GM10248 (cell line): ENCODE measurements around the gene TM2D3.

Experiments used
- CTCF ChIA-PET: fragments of 300-600 bp; sonication (Branson Sonifier 250); formaldehyde crosslinking; extraction: SDS; loops from one replicate; lab custom pipeline; 2021; ENCODE audit warnings: antibody characterized with exemption; lab: Yijun Ruan, JAX
- POLR2A ChIA-PET: fragments of 350-650 bp; sonication (Branson Sonifier 250); formaldehyde crosslinking; extraction: SDS; loops from one replicate; lab custom pipeline; 2020; ENCODE audit warnings: antibody characterized with exemption; lab: Yijun Ruan, JAX
- DNase-seq: peaks from one replicate; pipeline ENCODE4 v3.0.0; 2012; ENCODE audit errors: extremely low spot score
- TF ChIP-seq, protein P1 (sequence below): IDR thresholded peaks from 2 replicates; pipeline ENCODE4 v1.5.1; 2012; ENCODE audit warnings: mild to moderate bottlenecking, low read depth; ENCODE audit errors: extremely low read depth, missing control alignments, control extremely low read depth

Gene TM2D3

GRCh38 chr15:101613130-101614000, 38.8 kb downstream of the TM2D3 start:
- DNase-seq, result no peak
- ChIA-PET POLR2A (no interaction called here), CTCF (no interaction called here)
- TF ChIP-seq, protein P1, sequence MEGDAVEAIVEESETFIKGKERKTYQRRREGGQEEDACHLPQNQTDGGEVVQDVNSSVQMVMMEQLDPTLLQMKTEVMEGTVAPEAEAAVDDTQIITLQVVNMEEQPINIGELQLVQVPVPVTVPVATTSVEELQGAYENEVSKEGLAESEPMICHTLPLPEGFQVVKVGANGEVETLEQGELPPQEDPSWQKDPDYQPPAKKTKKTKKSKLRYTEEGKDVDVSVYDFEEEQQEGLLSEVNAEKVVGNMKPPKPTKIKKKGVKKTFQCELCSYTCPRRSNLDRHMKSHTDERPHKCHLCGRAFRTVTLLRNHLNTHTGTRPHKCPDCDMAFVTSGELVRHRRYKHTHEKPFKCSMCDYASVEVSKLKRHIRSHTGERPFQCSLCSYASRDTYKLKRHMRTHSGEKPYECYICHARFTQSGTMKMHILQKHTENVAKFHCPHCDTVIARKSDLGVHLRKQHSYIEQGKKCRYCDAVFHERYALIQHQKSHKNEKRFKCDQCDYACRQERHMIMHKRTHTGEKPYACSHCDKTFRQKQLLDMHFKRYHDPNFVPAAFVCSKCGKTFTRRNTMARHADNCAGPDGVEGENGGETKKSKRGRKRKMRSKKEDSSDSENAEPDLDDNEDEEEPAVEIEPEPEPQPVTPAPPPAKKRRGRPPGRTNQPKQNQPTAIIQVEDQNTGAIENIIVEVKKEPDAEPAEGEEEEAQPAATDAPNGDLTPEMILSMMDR, result no peak

GRCh38 chr15:101612676-101613075, 39.5 kb downstream of the TM2D3 start:
- TF ChIP-seq, protein P1, result no peak
- no peak for DNase-seq
- POLR2A ChIA-PET, result no interaction called here
- CTCF ChIA-PET, result no interaction called here

DNA sequence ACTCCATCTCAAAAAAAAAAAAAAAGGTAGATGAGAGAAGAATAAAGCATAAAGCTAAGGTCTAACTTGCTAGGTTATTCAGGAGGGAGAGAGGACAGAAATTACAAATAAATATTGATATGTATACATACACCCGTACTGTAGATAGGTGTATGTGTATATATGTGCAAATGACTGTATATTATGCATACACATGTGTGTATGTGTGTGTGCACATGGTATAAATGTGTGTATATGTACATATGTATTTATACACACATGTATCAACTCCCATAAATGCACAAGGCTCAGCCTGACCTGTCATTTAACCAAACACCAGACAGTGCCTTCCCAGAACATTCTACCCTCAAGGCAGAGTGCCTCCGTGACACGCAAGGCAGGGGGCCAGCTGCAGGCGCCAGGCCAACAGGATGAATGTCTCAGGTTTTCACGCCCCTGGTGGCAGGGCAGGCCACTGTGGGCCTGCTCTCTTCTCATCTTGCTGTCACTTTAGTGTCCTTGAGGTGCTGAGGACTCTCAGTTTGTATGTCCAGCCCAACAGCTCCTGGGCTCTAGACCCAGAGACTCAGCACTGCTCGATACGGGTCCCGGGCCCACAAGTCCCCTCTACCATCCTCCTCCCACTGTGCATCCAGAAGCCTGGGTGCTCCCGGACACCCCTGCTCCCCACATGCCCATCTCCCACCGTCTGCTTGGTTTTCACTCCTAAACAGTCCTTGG, 40.4 kb downstream of the TM2D3 start:
- TF ChIP-seq, protein P1, result no peak
- ChIA-PET CTCF (no interaction called here), POLR2A (no interaction called here)
- DNase-seq, result no peak

GRCh38 chr15:101611007-101611406, 41.2 kb downstream of the TM2D3 start:
- CTCF ChIA-PET, result no interaction called here
- TF ChIP-seq, protein P1, result no peak
- DNase-seq, result no peak
- POLR2A ChIA-PET, result no interaction called here

DNA sequence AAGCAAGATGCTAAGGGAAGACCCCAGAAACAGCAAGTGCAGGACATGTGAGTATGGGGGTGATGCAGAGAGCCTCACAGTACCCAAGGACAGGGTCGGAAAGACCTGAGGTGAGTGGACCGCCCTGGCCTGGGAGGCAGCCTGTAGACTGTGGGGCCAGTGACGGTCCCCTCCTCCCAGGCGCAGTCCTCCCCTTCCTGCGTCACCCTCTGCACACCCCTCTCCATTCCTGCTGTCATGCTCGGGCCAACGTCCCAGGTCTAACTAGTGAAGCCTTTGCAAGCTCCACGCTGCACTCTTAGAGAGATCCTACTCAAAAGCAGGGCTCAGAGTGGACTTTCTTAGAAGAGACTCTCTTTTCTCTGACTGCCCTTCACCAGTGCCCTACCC, 41.6 kb downstream of the TM2D3 start:
- DNase-seq, result no peak
- TF ChIP-seq, protein P1, result no peak
- POLR2A ChIA-PET, result no interaction called here
- CTCF ChIA-PET, result no interaction called here

DNA sequence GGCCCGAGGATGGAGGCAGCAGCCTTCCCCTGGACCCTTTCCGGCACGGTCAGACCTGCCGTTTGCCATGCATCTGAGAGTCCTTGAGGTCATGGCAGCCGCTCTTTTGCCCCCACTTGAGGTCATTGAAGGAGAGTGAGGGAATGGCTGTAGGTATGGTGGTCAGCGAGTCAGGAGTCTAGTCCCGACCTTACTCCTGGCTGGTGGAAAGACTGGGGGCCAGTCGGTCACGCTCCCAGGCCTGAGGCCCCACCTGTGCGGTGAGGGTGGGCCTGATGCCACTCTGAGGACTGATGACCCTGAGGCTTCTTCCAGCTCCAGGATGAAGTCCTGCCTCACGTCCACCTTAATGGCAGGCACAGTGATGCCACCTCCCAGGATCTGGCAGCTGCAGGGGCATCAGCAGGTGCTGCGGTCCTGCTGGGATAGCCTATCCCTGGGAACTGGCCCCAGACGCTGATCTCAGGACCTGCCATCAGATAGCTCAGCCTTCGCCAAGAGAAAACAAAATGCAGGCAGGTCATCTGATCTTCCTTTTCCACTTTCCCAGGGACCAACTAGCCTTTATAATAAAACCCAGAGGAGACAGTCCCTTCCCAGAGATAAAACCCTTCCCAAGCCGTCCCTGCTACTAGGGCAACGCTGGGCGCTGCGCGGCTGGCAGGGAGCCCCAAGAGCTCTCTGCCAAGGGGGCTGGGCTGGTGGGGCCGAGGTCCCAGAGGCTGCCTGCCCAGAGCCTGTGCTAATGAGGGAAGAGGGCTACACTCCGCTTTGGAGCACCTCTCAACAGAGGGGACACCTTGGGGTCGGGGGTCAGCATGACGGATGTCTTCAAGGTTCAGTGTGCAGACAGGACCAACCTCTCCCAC, 42.2 kb downstream of the TM2D3 start:
- TF ChIP-seq, protein P1, result no peak
- ChIA-PET CTCF (interaction anchor here (1.9 kb wide), 1 partner anchor 31 kb away, joined by 7 read pairs; no protein-coding TSS in a partner anchor), POLR2A (no interaction called here)
- no peak for DNase-seq
